ENCODE results near the gene ADAMTS2.

ADAMTS2 gene

GRCh38 chr5:179223528-179223927 lies 121.7 kb downstream of the ADAMTS2 start:
- no peaks in the 10 kb centered on the region for H3K9me3 ChIP-seq (ENCODE audit: low read length)
- H3F3A ChIP-seq (ENCODE audit: insufficient read depth, low read length) = no peaks in the 10 kb centered on the region
- H3K4me1 ChIP-seq (ENCODE audit: insufficient read depth, low read length, severe bottlenecking) = no peaks in the 10 kb centered on the region
- no peaks in the 10 kb centered on the region for H3K9me2 ChIP-seq (ENCODE audit: low read depth, low read length)
- H3K79me2 ChIP-seq (ENCODE audit: insufficient read depth, low read length) = no peaks in the 10 kb centered on the region
- no peaks in the 10 kb centered on the region for H3K27me3 ChIP-seq (ENCODE audit: insufficient read depth, low read length)
- no peak overlapping the region for H2AFZ ChIP-seq (ENCODE audit: low read length)
- TF ChIP-seq, protein P1, sequence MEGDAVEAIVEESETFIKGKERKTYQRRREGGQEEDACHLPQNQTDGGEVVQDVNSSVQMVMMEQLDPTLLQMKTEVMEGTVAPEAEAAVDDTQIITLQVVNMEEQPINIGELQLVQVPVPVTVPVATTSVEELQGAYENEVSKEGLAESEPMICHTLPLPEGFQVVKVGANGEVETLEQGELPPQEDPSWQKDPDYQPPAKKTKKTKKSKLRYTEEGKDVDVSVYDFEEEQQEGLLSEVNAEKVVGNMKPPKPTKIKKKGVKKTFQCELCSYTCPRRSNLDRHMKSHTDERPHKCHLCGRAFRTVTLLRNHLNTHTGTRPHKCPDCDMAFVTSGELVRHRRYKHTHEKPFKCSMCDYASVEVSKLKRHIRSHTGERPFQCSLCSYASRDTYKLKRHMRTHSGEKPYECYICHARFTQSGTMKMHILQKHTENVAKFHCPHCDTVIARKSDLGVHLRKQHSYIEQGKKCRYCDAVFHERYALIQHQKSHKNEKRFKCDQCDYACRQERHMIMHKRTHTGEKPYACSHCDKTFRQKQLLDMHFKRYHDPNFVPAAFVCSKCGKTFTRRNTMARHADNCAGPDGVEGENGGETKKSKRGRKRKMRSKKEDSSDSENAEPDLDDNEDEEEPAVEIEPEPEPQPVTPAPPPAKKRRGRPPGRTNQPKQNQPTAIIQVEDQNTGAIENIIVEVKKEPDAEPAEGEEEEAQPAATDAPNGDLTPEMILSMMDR (IDR thresholded peaks at IDR 0.05; ENCODE audit: low read length) = no peak
- no peak for TF ChIP-seq EZH2 (IDR thresholded peaks at IDR 0.05; ENCODE audit: borderline replicate concordance, low read length)
- H3K4me3 ChIP-seq (ENCODE audit: low read depth, low read length, poor library complexity, severe bottlenecking) = no peak overlapping the region
- H3K27ac ChIP-seq (ENCODE audit: low read depth, low read length, poor library complexity, severe bottlenecking) = no peak overlapping the region
- H3K36me3 ChIP-seq (ENCODE audit: insufficient read depth, low read length) = no peaks in the 10 kb centered on the region
- H3K4me2 ChIP-seq (ENCODE audit: low read length) = no peak overlapping the region
- no peak overlapping the region for H3K9ac ChIP-seq (ENCODE audit: low read length)
- no peaks in the 10 kb centered on the region for H4K20me1 ChIP-seq (ENCODE audit: insufficient read depth, low read length)

DNA sequence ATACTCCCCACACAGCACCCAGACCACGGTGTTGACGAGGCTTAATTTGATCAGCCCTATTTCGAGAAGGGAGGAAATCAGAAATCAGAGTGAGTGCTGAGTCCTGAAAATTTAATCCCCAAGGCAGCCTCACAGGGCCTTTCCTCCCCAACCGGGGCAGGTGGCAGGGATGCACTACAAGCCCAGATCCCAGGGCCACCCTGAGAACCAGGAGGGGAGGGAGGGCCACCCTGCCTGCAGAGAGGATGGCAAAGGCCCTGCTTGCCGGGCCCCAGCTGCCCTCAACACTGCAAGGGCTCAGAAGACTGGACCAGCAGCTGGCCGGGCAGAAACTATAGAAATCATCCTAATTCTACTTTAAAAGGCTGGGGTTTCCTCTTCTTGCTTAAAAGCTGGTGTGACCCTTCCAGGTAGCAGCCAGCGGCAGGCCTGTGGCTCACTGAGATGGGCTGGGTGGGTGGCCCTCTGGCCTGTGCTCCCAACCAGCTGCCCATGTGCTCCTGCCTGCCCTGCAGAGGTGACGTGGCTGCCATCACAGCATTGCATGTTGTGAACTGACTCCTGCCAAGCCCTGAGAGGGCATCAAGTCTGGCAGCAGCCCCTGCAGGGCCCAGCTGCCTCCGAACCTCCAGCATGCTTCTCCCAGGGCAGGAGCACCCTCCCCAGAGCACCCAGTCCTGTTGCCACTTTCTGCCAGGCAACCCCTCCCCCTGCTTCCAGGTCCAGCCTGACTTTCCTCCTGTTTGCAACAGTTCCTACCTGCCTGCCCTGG lies 122.8 kb downstream of the ADAMTS2 start:
- Histone ChIP-seq H2AFZ (ENCODE audit: low read length) (no peak overlapping the region), H3F3A (ENCODE audit: insufficient read depth, low read length) (no peaks in the 10 kb centered on the region), H3K36me3 (ENCODE audit: insufficient read depth, low read length) (no peaks in the 10 kb centered on the region), H3K4me3 (ENCODE audit: low read depth, low read length, poor library complexity, severe bottlenecking) (no peak overlapping the region), H3K79me2 (ENCODE audit: insufficient read depth, low read length) (no peaks in the 10 kb centered on the region), H3K27me3 (ENCODE audit: insufficient read depth, low read length) (no peaks in the 10 kb centered on the region), H3K9me2 (ENCODE audit: low read depth, low read length) (no peaks in the 10 kb centered on the region), H4K20me1 (ENCODE audit: insufficient read depth, low read length) (no peaks in the 10 kb centered on the region), H3K4me2 (ENCODE audit: low read length) (no peak overlapping the region), H3K9ac (ENCODE audit: low read length) (no peak overlapping the region), H3K27ac (ENCODE audit: low read depth, low read length, poor library complexity, severe bottlenecking) (no peak overlapping the region), H3K9me3 (ENCODE audit: low read length) (no peaks in the 10 kb centered on the region), H3K4me1 (ENCODE audit: insufficient read depth, low read length, severe bottlenecking) (no peaks in the 10 kb centered on the region)
- TF ChIP-seq, protein P1 (IDR thresholded peaks at IDR 0.05; ENCODE audit: low read length) = no peak
- TF ChIP-seq EZH2 (IDR thresholded peaks at IDR 0.05; ENCODE audit: borderline replicate concordance, low read length) = no peak

- Histone ChIP-seq H3K4me1 (ENCODE audit: insufficient read depth, low read length, severe bottlenecking) (no peaks in the 10 kb centered on the region), H2AFZ (ENCODE audit: low read length) (no peak overlapping the region), H3K9me3 (ENCODE audit: low read length) (no peaks in the 10 kb centered on the region), H3F3A (ENCODE audit: insufficient read depth, low read length) (no peaks in the 10 kb centered on the region), H4K20me1 (ENCODE audit: insufficient read depth, low read length) (no peaks in the 10 kb centered on the region), H3K36me3 (ENCODE audit: insufficient read depth, low read length) (no peaks in the 10 kb centered on the region), H3K4me2 (ENCODE audit: low read length) (no peak overlapping the region), H3K27ac (ENCODE audit: low read depth, low read length, poor library complexity, severe bottlenecking) (no peak overlapping the region), H3K4me3 (ENCODE audit: low read depth, low read length, poor library complexity, severe bottlenecking) (no peak overlapping the region), H3K79me2 (ENCODE audit: insufficient read depth, low read length) (no peaks in the 10 kb centered on the region), H3K9ac (ENCODE audit: low read length) (no peak overlapping the region), H3K27me3 (ENCODE audit: insufficient read depth, low read length) (no peaks in the 10 kb centered on the region), H3K9me2 (ENCODE audit: low read depth, low read length) (no peaks in the 10 kb centered on the region)
- TF ChIP-seq, protein P1 (IDR thresholded peaks at IDR 0.05; ENCODE audit: low read length) = no peak
- no peak for TF ChIP-seq EZH2 (IDR thresholded peaks at IDR 0.05; ENCODE audit: borderline replicate concordance, low read length)
These were observed 123.4 kb downstream of the ADAMTS2 start for GRCh38 chr5:179221877-179222220.

Measured in OCI-LY1 (cell line).